Fibroblast of upper back skin (primary cell): Measurements from ENCODE around the gene HIGD2A.

Experiments
- DNase-seq: peaks from one replicate; pipeline ENCODE4 v3.0.0-alpha.2; 2013

The HIGD2A gene, protein sequence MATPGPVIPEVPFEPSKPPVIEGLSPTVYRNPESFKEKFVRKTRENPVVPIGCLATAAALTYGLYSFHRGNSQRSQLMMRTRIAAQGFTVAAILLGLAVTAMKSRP

DNA sequence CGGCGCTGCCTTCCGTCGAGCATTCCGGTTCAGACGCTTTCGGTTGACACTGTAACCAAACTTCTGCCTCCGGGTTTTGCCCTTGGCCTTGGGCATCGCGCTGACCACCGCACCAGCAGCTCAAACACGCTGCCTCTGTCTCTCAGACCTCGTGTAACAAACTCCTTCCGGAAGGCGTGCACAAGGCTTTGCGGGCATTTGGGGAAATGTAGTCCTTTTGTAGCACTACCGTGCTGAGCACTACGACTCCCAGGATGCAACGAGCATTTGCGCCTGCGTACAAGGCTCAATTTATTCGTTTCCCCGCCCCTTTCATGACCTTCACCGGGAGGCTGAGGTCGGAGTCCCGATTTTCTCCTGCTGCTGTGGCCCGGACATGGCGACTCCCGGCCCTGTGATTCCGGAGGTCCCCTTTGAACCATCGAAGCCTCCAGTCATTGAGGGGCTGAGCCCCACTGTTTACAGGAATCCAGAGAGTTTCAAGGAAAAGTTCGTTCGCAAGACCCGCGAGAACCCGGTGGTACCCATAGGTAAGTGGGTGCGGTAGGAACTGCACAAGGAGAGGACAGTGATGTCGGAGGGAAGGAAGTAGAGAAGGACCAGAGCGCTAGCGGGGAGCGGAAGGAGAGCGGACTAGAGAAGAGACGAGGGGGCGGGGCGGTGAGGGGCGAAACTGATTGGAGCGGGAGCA, at the start of gene HIGD2A, which contains the start of gene NOP16:
HIGD2A (plus strand) TSS at position 308 of the 691 bp plus-strand sequence; CDS start at position 377, 69 bp downstream.
NOP16 (minus strand) TSS at position 155 of the 691 bp plus-strand sequence; CDS start at position 96, 59 bp downstream.
- DNase-seq: peak; percentile 99

DNA sequence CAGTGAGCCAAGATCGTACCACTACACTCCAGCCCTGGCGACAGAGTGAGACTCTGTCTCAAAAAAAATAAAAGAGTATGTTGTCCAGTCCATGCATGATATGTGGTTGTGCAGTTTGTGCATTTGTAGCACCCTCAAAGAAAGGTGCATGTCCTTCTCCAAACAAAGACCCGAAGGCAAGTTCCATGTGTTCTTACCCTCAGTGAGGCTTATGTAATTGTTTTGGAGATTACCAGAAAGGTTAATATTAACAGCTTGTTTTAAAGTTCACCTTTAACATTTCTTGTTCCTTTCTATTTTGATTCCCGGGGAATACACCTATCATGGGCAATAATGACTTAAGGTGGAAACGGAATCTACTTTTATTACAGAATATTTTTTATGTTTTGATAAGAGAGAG, 49.2 kb upstream of the HIGD2A start:
- no peak for DNase-seq

DNA sequence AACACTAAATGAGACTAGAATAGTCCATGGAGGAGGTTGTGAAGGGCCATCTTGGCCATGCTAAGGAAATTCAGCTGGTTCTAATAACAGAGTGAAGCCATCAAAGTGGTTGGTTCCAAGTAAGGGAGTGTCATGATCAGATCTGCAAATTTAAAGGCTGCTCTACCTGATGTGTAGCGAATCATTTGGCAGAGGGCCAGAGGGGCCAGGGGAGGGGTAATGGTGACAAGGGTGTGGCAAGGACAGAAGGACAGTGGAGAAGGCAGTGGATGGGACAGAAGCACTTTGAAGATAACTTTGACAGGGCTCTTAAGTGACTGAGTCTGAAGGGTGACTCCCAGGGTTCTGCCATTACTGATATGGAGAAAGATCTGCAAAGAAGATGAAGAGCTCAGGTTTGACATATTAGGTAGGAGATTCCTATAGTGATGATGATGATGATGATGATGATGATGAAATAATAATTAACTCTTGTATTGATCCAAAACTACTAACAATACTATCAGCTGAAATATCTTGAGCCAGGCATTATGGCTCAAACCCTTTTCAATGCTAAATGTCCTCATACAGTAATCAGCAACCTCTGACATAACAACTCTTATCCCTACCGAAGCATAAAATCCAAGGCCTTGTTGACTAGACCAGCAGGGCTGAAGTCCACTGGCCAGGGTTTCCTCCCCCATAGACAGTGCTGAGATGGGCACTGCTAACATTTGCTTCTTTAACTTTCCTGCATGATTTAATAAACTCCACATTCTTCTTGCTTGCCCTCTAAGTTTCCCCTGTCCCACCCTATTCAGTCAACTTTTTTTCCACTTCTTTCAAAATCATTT, 47.0 kb upstream of the HIGD2A start:
- no peak for DNase-seq

DNA sequence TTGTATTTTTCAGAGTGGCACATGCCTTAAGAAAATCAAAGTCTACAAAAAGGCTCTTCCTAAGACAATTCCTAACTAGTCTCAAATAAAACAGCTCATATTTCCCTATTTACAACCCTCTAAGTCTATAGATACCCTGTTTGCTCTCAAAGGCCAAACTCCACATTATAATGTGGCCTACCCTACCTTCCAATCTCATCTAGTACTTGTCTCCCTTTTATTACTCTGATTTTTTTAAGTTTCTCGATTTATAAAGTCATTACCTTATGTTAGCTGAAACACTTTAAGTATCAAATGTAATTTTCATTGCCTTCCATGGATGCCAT, 46.4 kb upstream of the HIGD2A start:
- no peak for DNase-seq

DNA sequence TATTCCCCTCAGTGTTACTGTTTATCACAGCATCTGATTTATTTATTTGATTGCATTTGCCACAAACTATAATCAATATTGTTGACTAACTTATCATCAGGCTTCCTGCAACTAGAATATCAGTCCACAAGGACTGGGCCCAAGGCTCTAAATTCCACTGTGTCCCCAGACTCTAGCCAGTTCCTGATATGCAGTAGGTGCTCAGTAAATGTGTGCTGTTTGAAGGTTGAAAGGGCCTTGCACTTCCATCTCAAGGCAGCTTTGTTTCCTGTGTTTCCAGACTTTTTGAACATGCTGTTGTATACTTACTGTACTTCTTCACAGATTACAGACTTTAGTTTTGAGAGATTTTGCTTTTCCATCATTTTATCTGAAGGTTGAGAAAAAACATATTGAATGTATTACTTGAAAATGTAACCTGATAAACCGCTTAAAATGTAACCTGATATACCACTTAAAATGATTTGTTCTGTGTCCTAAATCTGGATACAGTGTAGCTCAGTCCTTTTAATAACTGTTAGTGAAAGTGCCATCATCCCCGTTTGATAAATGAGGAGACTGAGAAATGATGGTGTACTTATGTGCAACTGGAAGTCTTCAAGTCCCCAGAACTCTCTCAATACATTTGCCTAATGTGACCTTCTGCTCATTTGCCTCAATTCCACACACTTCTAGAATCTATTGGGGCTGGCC, 45.6 kb upstream of the HIGD2A start:
- no peak for DNase-seq

DNA sequence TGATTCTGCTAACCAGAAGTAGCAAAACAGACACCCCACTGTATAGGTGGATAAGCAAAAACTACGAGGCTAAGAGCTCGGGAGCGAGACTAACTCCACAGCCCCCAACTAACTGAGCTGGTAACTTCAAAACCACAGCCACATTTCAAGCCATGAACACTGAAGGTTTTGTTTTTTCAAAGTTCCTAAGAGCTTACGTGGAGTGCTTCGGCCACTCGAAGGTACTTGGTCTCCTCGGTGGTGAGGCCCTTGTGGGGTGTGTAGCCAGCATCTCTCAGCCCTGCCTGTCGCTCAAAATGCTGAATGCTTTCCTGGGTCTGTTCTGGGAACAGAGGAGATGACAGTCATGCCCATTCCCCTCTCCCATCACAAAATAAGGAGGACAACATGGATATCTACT, 38.1 kb upstream of the HIGD2A start:
- no peak for DNase-seq

DNA sequence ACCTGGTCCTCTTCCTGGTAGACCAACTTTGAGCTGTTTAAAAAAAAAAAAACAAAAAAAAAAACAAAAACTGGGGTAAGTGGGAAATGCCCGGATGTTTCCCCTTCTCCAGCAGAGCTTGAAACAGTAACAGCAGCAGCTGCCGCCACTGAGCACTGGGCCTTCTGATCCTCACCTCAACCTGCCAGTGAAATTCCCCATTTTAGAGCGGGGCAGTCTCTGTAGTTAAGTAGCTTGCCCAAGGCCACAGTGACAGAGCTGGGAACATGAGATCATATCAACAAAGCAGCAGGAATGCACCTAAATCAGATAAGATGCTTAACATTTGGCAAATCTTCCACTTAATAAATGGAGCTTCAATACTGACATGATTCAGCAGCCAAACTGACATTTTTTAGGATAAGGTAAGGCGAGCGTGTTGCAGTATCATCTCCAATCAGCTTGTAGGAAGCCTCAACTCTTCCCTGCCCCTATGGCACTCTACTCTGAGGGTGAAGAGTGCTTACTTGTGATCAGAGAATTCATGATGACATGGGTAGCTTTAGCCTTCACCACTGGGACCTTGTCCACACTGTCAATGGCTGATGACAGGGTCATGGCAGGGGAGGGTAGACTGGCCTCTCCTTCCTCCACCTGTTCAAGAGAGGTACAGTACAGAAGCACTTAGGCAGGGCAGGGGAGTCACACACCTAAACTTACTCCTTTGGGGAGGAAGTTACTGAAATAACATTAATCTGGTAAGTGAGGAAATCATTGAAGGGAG, 36.3 kb upstream of the HIGD2A start:
- DNase-seq: no peak

DNA sequence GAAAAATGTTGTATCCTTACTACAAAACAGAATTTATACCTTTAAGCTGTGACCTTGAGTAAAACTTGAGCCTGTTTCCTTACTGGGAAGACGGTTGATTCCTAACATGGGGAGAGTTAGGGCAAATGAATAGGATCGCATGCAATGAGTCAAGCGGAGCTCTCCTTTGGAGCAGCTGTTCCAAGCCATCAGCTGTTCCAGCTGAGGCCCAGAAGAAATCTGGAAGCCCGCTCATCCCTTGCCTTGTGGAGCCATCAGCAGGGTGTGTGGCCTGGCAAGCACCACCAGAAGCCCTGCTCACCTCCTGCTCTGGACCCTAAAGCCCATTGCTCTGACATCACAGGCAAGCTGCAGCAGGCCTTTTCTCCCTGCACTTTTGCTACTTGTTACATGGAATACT, 35.0 kb upstream of the HIGD2A start:
- DNase-seq: no peak

DNA sequence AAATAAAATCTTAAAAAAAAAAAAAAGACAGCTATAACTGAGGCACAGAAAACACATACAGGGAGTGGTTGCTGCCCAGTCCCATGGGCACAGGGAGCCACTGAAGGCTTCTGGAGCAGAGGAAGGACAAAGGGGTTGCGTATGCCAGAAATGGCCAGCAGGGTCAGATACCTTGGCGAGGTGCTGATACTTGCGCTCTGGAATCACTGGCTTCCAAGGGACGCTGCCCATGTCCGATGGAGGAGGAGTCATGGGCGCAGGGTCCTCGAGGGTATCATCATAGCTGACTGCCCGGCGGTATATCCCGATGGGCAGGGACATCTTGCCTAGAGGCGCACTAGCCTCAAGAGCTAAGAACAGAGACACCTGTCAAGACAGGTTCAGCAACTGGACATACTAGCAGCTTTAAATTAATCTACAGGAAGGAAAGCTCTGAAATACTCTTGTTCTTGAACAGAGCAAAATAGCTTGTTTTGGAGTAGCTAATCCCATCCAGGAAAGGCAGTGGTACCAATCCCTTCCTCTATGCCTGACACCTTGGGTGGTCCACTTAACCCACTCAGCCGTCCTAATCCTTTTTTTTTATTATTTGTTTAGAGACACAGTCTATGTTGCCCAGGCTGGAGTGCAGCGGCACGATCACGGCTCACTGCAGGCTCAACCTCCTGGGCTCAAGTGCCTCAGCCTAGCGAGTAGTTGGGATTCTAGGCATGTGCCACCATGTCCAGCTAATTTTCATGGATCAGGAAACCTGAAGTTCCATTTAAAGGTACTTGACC, 33.0 kb upstream of the HIGD2A start:
- no peak for DNase-seq

DNA sequence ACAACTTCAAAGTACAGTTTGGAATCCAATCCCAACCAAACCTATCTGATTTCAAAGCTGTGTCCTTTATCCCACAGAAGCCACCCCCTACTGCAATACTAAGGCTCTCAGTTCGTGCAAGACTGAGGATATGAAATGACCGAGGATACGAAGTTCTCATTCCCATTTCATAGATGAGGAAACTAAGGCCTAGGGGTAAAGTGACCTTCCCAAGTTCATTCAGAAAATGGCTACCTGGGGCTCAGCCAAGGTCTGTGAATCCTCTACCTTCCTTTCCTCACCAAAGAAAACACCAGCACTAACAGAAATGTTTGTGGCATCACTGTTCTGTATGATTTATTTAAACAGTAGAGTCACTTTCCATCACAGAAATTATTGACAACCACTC, 32.4 kb upstream of the HIGD2A start:
- no peak for DNase-seq

DNA sequence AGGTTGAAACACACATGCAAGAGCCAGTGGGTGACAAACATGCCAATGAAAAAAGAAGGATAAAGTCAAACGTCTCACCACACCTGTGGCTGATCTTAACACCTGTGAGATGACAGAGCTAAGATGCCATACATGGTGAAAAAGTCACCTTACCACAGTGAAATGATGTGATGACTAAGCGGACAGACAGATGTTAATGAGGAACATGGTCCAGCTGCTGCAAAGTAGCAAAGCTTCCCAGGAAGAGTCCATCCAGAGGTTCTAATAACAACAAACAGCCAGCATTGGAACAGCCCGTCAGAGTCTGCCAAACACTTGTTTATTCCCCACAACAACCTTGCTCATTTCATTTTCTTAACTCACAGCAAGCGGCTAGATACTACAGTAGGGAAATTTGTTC, 28.9 kb upstream of the HIGD2A start:
- no peak for DNase-seq

DNA sequence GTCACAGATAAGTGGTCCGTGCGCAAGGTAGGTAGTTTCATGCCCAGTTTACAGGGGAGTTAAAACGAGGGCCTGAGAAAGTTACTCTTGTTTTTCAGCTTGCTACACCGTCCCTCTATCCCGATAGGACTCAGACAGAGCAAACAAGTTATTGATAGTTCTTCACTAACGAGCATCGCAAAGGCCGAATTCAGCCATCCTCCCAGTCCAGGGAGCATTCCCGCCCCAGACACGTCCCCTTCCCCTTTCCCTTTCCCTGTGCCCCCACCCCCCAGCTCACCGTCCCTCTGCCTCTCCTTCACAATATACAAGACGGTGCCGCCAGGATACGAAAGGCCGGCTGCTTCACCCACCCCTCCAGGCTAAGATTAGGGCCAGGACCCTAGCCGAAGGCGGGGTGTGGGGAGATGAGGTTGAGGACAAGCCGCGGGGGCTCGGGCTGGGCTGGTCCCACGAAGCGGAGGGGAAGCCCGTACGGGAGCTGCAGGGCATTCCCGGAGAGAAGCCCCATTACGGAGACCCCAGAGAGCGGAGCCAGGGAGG, 27.6 kb upstream of the HIGD2A start:
- peak; percentile 3 for DNase-seq

DNA sequence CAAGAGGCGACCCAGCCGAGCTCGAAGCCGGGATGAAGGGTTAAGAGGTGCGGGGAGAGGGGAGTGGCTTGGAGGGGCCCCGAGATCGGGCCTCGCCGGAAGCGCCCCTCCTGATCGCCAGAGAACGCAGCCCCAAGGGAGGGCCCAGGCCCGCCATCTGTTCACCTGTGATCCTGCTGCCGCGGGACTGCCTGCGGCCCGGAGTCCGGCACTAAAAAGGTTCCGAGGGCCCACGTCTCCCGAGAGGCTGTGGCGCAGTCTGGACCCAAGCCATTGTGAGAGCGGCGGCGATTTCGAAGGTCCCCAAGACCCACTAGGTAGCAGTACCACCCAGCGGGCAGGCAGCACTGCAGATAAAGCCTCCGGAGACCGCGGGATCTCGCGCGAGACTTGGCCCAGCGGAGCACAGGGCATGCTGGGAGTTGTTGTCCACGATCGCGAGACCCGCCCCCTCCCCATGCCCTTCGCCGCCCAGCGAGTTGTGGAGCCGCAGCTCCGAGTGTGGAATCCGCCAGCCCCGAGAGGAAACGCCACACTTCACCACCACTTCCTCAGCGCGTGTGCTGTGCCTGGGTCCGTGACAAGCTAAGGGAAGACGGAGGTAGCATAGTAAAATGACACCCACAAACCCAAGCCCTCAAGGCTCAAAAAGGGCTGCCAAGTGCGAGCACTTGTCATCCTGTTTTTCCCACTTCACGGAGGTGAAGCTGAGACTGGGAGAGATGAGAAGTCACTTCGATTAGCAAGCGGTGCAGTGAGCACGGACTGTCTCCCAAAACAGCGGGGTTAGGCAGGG, 26.9 kb upstream of the HIGD2A start, which contains the start of gene KIAA1191:
KIAA1191 (minus strand) TSS at position 328 of the 796 bp plus-strand sequence. CDS start 2,256 bp downstream, outside the sequence.
- peak; percentile 86 for DNase-seq

DNA sequence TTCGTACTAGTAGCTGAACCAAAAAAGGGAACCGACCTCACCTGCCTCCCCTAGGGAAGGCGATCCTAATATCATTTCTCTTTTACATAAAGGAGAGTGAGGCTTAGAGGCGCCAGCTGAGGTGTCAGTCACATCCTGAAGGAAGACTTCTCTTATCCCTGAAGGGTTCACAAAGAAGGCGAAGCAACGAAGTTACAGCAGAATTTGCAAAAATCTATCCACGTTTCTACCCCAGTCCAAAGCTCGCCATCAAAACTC, 26.4 kb upstream of the HIGD2A start:
- no peak for DNase-seq

DNA sequence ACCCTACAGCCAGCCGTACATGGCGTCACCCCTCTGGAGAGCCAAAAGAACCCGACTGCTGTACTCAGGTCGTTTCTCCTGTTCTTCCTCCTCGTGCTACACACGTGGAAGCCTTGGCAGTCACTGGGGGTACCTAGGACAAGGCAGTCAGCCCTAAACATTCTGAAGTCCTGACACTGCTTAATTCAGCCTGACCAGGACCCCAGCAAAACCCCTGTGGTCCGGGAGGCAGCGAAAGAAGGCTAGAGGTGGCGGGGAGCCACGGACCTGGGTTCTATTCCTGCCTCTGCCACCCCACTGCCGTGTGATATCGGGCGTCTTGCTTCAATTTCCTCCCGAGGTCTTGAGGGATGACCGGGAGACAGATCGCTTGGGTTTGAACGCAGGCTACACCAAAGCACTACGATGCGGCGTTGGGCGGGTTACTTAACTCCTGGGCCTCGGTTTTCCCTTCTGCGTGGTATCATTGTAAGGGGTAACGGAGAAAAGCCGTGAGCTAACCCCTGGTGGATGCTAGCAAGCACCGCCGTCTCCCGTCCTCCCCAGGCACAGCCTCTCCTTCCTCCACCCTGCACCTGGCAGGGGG, 23.7 kb upstream of the HIGD2A start:
- DNase-seq: no peak

DNA sequence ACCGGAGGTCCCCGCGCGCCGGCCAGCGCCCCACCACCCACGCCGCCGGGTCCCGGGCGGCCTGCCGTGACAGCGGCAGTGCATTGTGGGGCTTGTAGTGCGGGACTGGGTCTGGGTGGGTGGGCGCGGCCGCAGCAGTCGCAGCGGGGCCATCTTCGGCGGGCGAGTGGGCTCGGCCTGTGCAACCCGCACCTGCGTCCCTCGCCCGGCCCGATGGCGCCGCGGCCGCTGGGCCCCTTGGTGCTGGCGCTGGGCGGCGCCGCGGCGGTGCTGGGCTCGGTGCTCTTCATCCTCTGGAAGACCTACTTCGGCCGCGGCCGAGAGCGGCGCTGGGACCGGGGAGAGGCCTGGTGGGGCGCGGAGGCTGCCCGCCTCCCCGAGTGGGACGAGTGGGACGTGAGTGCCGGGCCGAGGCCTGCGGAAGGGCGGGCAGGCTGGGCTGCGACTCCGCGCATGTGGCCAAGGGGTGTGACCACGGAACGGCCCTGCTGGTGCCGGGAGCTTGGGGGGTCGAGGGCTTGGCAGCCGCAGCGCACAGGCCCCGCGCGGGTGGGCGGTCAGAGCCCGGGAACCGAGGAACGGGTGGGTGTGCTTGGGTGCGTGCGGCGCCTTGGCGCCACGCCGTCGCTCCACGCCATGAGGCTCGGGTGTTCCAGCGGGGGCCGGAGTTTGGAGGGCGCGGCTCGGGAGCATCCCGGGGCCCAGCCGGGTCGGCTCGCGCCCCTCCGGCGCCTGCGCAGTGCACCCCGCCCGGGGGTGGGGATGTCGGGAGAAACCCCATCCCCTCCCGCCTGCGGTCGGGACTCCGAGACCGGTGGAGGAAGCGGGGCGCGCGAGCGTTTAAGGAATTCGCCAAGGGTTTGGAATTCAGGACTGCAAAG, 23.0 kb upstream of the HIGD2A start, which contains the start of gene ARL10:
ARL10 (plus strand) TSS at position 137 of the 881 bp plus-strand sequence; CDS start at position 214, 77 bp downstream.
- DNase-seq: peak; percentile 73

DNA sequence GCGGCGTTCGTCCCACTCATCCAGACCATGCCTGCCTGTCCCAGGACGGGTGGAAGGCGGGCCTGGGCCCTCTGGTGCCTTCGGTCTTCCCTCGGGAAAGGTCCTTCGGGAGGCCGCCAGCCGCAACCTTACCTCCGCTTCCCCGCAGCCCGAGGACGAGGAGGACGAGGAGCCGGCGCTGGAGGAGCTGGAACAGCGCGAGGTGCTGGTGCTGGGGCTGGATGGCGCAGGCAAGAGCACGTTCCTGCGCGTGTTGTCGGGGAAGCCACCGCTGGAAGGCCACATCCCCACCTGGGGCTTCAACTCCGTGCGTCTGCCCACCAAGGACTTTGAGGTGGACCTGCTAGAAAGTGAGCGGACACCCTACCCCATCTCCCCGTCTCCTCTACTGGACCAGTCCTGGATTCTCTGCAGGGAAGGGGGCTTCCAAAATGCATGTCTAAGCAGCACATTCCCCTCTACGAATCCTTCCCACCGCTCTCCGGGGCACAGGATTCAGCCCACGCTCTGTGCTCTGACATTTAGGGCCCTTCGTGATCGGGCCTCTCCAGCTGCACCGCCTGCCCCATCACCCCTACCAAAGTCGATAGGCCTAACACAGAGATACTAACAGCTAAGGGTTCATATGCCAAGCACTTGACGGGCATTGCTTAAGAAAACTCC, 22.2 kb upstream of the HIGD2A start:
- no peak for DNase-seq

DNA sequence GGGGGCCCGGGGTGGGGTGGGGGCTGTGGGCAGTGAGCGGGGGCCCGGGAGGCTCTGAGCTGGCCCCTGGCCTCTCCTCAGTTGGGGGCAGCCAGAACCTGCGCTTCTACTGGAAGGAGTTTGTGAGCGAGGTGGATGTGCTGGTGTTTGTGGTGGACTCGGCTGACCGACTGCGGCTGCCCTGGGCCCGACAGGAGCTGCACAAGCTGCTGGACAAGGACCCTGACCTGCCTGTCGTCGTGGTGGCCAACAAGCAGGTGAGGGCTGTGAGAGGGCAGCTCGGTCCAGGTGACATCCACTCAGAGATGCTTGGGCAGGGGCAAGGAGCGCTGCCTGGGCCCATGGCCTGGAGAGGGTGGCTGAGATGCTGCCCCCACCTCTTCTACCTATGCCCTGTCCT, 19.8 kb upstream of the HIGD2A start:
- DNase-seq: no peak
